ENCODE data around the gene HOXA3. TPM values are rescaled to one million over a fixed set of nuclear protein-coding genes. Genes with fewer than 3 reads are reported as not detected.

HOXA3 gene
- total and polyA plus RNA-seq, 5 donors from 2014 or later, result 0.13 TPM; not detected in 4

- Histone ChIP-seq H3K36me3 (ENCODE audit: control insufficient read depth, insufficient read depth, low read length) (no peaks in the 10 kb centered on the region), H3K4me1 (ENCODE audit: control insufficient read depth, insufficient read depth, low read length, poor library complexity, severe bottlenecking) (no peaks in the 10 kb centered on the region), H3K9me3 (ENCODE audit: control insufficient read depth in 2 of 2, low read length in 2 of 2) (no peaks in the 10 kb centered on the region), H3K27me3 (ENCODE audit: control insufficient read depth, insufficient read depth, low read length) (no peaks in the 10 kb centered on the region), H3K27ac (ENCODE audit: insufficient read depth, low read length, poor library complexity, severe bottlenecking) (no peak overlapping the region), H3K4me3 (ENCODE audit: low read depth, low read length) (no peak overlapping the region)
- no peak overlapping the region for H3K4me3 Mint-ChIP-seq
- DNase-seq, result no peak
- peaks cover 0 to 2% (median 0%) of the 10 kb centered on the region in 7 donors for H3K9me3 Mint-ChIP-seq
- no peak for ATAC-seq (ENCODE audit: low read depth in 2 of 2)
- peaks cover 17% of the 10 kb centered on the region for H3K27me3 Mint-ChIP-seq
- H3K4me1 Mint-ChIP-seq, result no peaks in the 10 kb centered on the region
- H3K27ac Mint-ChIP-seq, result no peak overlapping the region
- no peaks in the 10 kb centered on the region for H3K36me3 Mint-ChIP-seq
These were observed 40.0 kb downstream of the HOXA3 start for GRCh38 chr7:27112361-27112760.

- ATAC-seq (ENCODE audit: low read depth in 2 of 2), result no peak
These were observed 40.6 kb downstream of the HOXA3 start for GRCh38 chr7:27111751-27112277.

DNA sequence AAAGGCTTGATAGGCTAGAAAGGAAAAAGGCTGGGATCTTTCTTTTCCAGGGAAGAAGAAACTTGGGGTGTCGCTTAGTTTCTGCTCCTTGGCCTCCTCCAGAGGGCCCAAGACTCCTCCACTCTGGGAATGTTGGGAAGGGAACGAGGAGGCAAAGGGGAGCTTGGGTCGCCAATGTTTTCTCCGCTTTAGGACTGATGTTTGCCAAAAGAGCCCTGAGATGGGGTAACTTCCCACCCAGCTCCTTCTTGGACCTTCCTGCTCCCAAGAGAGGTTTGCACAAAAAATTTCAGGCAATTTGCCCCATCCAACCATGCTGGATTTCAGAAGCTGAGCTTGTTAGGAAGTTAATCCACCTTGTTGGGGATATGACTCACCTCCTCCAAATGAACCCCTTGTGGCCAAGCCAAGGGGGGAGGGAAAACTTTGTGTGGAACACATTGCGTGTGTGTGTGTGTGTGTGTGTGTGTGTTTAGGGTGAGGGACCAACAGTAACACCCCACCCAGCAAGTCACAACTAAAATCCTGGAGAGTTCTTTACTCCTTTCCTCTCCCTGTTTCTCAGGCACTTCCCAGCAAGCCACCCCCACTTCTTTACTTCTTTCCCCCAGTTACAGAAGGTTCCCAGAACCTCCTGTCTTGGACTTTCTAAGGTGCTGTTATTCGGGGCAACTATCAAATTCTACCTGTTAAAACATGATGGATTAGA, 41.2 kb downstream of the HOXA3 start:
- peaks cover 0 to 2% (median 0%) of the 10 kb centered on the region in 7 donors for H3K9me3 Mint-ChIP-seq
- H3K4me3 ChIP-seq (ENCODE audit: low read depth, low read length), result no peak overlapping the region
- no peak overlapping the region for H3K27ac Mint-ChIP-seq
- ATAC-seq (ENCODE audit: low read depth in 2 of 2) (no peak), DNase-seq (no peak)
- H3K27me3 Mint-ChIP-seq, result peaks cover 13% of the 10 kb centered on the region
- H3K9me3 ChIP-seq (ENCODE audit: control insufficient read depth in 2 of 2, low read length in 2 of 2), result no peaks in the 10 kb centered on the region
- H3K4me1 ChIP-seq (ENCODE audit: control insufficient read depth, insufficient read depth, low read length, poor library complexity, severe bottlenecking), result no peaks in the 10 kb centered on the region
- H3K4me1 Mint-ChIP-seq, result no peaks in the 10 kb centered on the region
- no peak overlapping the region for H3K4me3 Mint-ChIP-seq
- no peaks in the 10 kb centered on the region for H3K36me3 ChIP-seq (ENCODE audit: control insufficient read depth, insufficient read depth, low read length)
- H3K27me3 ChIP-seq (ENCODE audit: control insufficient read depth, insufficient read depth, low read length), result no peaks in the 10 kb centered on the region
- H3K36me3 Mint-ChIP-seq, result no peaks in the 10 kb centered on the region
- H3K27ac ChIP-seq (ENCODE audit: insufficient read depth, low read length, poor library complexity, severe bottlenecking), result no peak overlapping the region

More at GRCh38 chr7:27111751-27112277, 40.6 kb downstream of the HOXA3 start:
- no peak for DNase-seq
- Histone ChIP-seq H3K4me1 (ENCODE audit: control insufficient read depth, insufficient read depth, low read length, poor library complexity, severe bottlenecking) (no peaks in the 10 kb centered on the region), H3K36me3 (ENCODE audit: control insufficient read depth, insufficient read depth, low read length) (no peaks in the 10 kb centered on the region), H3K27ac (ENCODE audit: insufficient read depth, low read length, poor library complexity, severe bottlenecking) (no peak overlapping the region), H3K27me3 (ENCODE audit: control insufficient read depth, insufficient read depth, low read length) (no peaks in the 10 kb centered on the region), H3K9me3 (ENCODE audit: control insufficient read depth in 2 of 2, low read length in 2 of 2) (no peaks in the 10 kb centered on the region), H3K4me3 (ENCODE audit: low read depth, low read length) (no peak overlapping the region)
- H3K36me3 Mint-ChIP-seq, result no peaks in the 10 kb centered on the region
- H3K4me1 Mint-ChIP-seq, result no peaks in the 10 kb centered on the region
- H3K9me3 Mint-ChIP-seq, result peaks cover 0 to 2% (median 0%) of the 10 kb centered on the region in 7 donors
- peaks cover 17% of the 10 kb centered on the region for H3K27me3 Mint-ChIP-seq
- H3K4me3 Mint-ChIP-seq, result no peak overlapping the region
- H3K27ac Mint-ChIP-seq, result no peak overlapping the region

GRCh38 chr7:27110186-27111031, 42.0 kb downstream of the HOXA3 start:
- Mint-ChIP-seq H3K36me3 (no peaks in the 10 kb centered on the region), H3K4me3 (no peak overlapping the region), H3K4me1 (no peaks in the 10 kb centered on the region), H3K27ac (no peak overlapping the region), H3K9me3 (peaks cover 0 to 2% (median 0%) of the 10 kb centered on the region in 7 donors), H3K27me3 (peaks cover 11% of the 10 kb centered on the region)
- no peak overlapping the region for H3K4me3 ChIP-seq (ENCODE audit: low read depth, low read length)
- H3K9me3 ChIP-seq (ENCODE audit: control insufficient read depth in 2 of 2, low read length in 2 of 2), result no peaks in the 10 kb centered on the region
- no peaks in the 10 kb centered on the region for H3K27me3 ChIP-seq (ENCODE audit: control insufficient read depth, insufficient read depth, low read length)
- no peak overlapping the region for H3K27ac ChIP-seq (ENCODE audit: insufficient read depth, low read length, poor library complexity, severe bottlenecking)
- DNase-seq (no peak), ATAC-seq (ENCODE audit: low read depth in 2 of 2) (no peak)
- no peaks in the 10 kb centered on the region for H3K36me3 ChIP-seq (ENCODE audit: control insufficient read depth, insufficient read depth, low read length)
- H3K4me1 ChIP-seq (ENCODE audit: control insufficient read depth, insufficient read depth, low read length, poor library complexity, severe bottlenecking), result no peaks in the 10 kb centered on the region

DNA sequence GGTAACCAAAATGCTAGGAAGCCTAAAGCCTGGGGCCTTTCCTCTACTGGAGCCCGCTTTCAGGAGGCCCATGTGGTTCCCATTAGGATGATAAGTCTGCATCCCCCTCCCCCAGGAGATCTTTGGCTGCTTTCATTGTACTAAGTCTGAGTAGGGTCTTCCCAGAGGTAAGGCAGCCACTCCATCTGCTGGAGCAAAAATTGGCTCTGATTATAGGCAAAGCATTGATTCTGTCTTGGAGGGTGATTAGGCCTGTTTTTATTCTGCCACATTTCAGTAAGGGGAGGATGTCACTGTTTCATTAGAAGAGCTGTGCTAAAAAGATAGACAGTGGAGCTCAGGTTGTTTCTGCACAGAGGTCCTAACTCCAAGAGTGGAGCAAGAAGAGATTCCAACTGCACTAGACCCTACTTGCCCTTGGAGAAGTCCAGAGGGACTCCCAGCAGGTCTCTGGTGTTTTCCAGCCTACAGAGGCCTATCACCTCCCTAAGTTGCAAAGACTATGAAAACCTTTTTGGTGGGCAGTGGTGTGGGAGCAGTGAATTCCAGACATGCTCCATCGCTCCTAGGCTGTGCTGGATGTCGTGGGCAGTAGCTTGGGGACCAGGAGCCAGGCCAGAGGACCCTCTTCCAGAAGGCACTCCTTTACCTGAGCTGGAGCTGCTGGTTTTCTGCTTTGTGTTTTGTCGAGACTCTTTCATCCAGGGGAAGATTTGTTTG, 42.8 kb downstream of the HOXA3 start:
- Histone ChIP-seq H3K4me1 (ENCODE audit: control insufficient read depth, insufficient read depth, low read length, poor library complexity, severe bottlenecking) (no peaks in the 10 kb centered on the region), H3K4me3 (ENCODE audit: low read depth, low read length) (no peak overlapping the region), H3K27me3 (ENCODE audit: control insufficient read depth, insufficient read depth, low read length) (no peaks in the 10 kb centered on the region), H3K27ac (ENCODE audit: insufficient read depth, low read length, poor library complexity, severe bottlenecking) (no peak overlapping the region), H3K9me3 (ENCODE audit: control insufficient read depth in 2 of 2, low read length in 2 of 2) (no peaks in the 10 kb centered on the region), H3K36me3 (ENCODE audit: control insufficient read depth, insufficient read depth, low read length) (no peaks in the 10 kb centered on the region)
- H3K4me3 Mint-ChIP-seq, result no peak overlapping the region
- DNase-seq (no peak), ATAC-seq (ENCODE audit: low read depth in 2 of 2) (no peak)
- H3K27me3 Mint-ChIP-seq, result peaks cover 19% of the 10 kb centered on the region
- H3K27ac Mint-ChIP-seq, result no peak overlapping the region
- no peaks in the 10 kb centered on the region for H3K36me3 Mint-ChIP-seq
- no peaks in the 10 kb centered on the region for H3K4me1 Mint-ChIP-seq
- peaks cover 0 to 2% (median 0%) of the 10 kb centered on the region in 7 donors for H3K9me3 Mint-ChIP-seq

DNA sequence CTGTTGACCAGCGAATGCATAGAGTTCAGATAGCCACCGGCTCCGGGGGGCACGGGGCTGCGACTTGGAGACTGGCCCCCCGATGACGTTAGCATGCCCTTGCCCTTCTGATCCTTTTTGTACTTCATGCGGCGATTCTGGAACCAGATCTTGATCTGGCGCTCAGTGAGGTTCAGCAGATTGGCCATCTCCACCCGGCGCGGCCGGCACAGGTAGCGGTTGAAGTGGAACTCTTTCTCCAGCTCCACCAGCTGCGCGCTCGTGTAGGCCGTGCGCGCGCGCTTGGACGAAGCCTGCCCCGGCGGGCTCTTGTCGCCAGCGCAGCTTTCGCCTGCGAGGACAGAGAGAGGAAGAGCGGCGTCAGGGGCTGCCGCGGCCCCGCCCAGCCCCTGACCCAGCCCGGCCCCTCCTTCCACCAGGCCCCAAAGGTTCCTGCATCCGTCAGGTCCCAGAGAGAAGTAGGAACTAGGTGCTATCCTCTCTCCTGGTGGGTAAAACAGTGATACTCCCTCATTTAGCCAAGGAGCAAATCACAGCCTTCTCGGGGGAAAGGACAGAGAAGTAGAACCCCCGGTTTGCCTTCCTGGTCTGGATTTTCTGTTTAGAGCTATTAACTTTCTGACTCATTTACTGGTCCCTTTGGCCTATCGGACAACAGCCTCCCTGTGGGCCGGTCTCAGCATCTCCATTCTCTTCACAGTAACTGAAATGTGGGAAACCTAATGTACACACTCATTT, 43.8 kb downstream of the HOXA3 start:
- Histone ChIP-seq H3K4me1 (ENCODE audit: control insufficient read depth, insufficient read depth, low read length, poor library complexity, severe bottlenecking) (no peaks in the 10 kb centered on the region), H3K36me3 (ENCODE audit: control insufficient read depth, insufficient read depth, low read length) (no peaks in the 10 kb centered on the region), H3K4me3 (ENCODE audit: low read depth, low read length) (no peak overlapping the region), H3K9me3 (ENCODE audit: control insufficient read depth in 2 of 2, low read length in 2 of 2) (no peaks in the 10 kb centered on the region), H3K27me3 (ENCODE audit: control insufficient read depth, insufficient read depth, low read length) (peaks cover 2% of the 10 kb centered on the region), H3K27ac (ENCODE audit: insufficient read depth, low read length, poor library complexity, severe bottlenecking) (no peak overlapping the region)
- Mint-ChIP-seq H3K9me3 (peaks cover 0 to 5% (median 0%) of the 10 kb centered on the region in 7 donors), H3K27ac (no peak overlapping the region), H3K36me3 (no peaks in the 10 kb centered on the region), H3K4me3 (no peak overlapping the region), H3K4me1 (peaks cover 0 to 5% (median 0%) of the 10 kb centered on the region in 4 donors), H3K27me3 (peaks cover 30% of the 10 kb centered on the region)
- DNase-seq (no peak), ATAC-seq (ENCODE audit: low read depth in 2 of 2) (no peak)
